Measurements from ENCODE around the gene EPO.
"Not testable (repeated sequence)": the region's sequence is repeated elsewhere in the genome, so short reads cannot be mapped to it uniquely, and the experiment has no call there.

The EPO gene

GRCh38 chr7:100683659-100684533, 36.4 kb upstream of the EPO start:
- no peak for DNase-seq

- DNase-seq: no peak
Observed at GRCh38 chr7:100684534-100685042, 35.7 kb upstream of the EPO start.

DNA sequence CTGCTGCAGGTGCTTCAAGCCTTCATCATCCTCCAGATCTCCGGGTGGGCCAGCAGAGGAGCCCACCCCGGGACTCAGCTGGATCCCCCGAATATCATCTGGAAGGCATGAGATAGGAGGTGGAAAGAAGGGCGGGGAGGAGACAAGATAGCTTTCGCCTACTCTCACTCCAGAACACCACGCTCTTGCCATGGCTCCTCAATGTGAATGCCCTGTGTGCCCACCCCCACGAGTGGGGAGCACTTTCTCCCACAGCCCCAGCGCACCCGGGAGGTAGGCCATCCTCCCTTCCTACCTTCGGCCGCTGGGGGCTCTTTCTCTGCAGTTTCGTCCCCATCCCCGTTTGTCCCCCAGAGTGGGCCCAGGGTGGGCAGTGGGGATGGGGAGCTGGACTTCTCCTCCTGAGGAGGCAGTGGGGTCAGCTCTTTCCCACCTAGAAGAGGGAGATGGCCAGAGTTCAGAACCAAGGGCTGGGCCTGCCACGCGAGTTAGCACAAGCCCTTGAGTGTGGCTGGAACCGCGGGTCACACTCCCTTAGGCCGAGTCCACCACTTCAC, 35.1 kb upstream of the EPO start:
- no peak for DNase-seq

DNA sequence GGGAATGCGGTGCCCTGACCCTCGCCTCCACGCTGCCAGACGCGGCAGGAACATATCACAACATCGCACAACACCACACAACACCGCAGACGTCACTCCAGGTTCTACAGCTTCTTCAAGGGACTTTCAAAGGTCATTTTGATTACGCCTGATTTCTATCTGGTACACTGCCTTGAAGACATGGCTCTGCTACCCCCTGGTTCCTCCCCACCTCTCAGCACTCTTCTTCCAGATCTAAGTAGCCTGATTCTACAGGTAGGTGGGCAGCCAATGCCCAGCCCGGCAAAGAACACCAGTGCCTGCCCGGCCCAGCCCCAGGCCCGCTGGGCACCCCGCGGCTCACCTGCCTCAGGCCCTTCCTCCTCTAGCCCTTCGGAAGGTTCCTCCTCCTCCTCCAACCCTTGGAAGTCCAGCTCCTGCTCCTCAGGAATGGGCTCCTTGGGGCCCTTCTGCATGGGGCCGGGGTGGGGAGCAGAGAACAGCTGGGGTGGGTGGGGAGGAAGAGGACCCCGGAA, 34.6 kb upstream of the EPO start:
- no peak for DNase-seq

DNA sequence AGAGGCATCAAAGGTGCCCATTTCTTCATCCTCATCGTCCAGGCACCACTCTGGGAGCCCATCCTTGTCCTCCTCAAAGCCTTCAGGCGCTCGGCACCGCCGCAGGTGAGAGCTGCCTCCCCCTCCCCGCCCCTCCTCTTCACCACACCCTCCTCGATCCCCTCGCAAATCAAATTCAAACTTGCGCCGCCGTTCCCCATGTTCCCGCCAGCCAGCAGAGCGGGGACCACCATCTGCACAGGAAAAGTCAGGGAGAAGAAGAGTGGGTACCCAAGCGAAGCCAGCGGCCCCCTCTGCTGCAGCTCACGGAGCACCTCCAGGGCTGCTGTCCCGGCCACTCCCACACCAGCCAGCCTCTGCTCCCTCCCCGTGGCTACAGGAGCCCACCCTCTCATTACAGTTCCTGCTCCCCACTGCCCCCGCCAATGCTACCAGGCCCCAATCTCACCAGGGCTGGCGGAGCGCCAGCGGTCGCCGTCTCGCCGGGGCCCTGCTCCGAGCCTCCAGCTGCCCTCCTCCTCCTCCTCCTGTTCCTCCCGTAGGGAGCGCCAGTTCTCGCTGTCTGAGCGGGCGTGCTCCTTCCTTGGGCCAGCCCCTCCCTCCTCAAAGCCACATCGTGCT, 34.0 kb upstream of the EPO start:
- no peak for DNase-seq

DNA sequence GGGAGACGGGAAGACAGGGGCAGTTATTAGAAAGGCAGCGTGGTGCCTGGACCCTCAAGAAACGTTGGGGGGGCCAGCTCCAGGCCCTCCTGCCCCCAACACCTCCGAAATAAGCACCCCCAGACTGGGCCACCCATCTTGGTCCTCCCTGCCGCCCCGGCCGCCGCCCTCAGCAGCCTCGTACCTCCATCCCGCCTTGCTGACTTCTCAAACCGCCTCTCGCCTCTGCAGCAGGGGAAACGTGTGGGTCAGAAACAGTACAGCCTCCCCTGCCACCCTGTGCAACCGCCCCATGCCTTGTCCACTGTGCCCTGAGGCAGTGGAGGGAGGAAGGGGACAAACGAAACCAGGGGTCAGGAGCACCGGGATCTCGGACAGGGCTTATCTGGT, 33.5 kb upstream of the EPO start:
- DNase-seq: no peak

GRCh38 chr7:100687261-100687660, 33.0 kb upstream of the EPO start:
- DNase-seq: no peak

DNA sequence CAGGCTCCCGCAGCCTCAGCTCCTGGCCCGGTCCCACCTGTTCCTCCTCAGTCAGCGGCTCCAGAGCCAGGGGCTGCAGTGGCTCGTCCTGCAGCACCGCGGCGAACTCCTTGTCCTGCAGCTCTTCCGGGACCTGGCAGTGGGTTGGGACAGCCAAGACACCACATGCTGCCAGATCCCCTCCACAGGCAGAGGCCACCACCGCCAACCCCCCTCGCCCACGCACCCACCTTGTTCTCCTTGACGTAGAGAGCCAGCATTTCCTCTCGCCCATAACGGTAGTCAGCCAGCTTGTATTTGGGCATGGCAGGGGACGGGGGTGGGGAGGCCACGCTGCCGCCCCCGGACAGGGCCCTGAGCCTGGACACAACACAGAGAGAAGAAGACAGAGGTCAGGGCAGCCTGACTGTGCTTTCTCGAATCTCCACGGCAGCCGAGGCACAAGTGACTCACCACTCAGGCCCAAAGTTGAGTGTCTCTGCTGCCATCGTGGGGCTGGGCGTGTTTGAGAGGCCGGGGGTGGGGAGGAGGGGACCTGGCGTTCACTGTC, 32.4 kb upstream of the EPO start:
- no peak for DNase-seq

GRCh38 chr7:100688326-100688860, 31.9 kb upstream of the EPO start:
- DNase-seq: no peak

- no peak for DNase-seq
Observed at GRCh38 chr7:100689230-100690135, 30.8 kb upstream of the EPO start.

- no peak for DNase-seq
Observed at GRCh38 chr7:100691676-100692577, 28.3 kb upstream of the EPO start.

DNA sequence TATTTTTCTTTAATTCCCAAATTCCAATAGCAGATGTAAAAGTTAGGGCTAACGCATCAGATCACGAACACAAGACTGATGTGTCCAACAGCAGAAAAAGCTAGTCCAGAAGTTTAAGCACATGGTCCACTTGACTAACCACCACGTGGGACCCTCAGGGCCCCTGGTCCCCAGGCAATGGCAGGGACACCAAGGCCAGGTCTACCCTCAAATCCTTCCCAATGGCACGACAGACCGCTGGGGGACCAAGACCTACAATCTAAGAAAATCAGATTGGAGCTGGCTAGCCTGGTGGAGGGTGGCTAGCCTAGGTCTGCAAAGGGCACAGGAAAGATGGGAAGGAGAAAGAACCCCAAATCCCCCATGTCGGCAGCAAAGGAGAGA, 27.7 kb upstream of the EPO start:
- DNase-seq: no peak

DNA sequence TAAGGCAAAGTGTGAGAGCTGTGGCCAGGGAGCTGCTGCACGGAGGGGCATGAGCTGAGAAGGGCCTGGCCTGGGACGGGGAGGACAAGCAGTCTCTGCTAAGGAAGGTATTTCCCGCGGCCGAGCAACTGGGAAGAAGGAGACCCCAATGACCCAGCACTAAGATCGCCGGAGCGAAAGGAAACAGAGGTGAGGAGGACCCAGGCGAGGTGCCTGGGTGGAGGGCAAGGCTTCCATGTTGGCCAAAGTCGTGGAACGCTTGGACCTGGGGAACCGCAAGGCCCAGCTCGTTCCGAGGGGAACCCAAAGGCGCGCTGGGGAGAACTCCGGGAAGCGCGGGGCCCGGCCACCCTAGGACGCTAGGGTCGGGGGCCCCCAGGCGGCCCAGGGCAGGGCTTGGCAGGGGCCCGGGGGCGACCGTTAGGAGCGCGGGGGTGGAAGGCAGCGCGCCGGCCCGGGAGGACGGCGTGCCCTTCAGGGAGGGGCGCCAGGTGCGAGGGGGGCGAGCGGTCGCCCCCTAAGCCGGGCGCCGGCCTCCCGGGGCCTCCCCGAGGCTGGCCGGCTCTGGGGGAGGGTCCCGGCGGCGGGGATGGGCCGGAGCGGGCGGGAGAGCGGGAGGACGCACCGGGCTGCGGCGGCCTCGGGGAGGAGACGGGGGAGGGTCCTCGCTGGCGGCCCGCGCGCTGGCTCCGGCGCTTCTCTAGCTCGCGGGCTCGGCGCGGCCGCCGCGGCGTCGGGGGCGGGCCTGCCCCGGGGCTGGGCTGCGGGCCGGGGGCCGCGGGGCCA, 26.8 kb upstream of the EPO start:
- no peak for DNase-seq

GRCh38 chr7:100694098-100694745, 26.0 kb upstream of the EPO start, which contains the start of gene GIGYF1:
Gene GIGYF1 (minus strand): TSS chr7:100694250. CDS start chr7:100688238, 6,012 bp downstream.
- no peak for DNase-seq

DNA sequence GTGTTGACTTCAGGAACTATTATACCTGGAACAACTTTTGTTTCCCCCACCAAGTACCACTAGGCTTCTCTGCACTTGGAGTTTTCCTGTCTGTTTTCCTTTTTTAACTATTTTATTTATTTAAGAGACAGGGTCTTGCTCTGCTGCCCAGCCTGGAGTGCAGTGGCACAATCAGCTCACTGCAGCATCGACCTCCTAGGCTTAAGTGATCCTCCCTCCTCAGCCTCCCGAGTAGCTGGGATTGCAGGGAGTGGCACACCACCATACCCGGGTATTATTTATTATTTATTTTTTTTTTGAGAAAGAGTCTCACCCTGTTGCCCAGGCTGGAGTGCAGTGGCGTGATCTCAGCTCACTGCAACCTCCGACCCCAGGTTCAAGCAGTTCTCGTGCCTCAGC, 24.1 kb upstream of the EPO start:
- no peak for DNase-seq

- no peak for DNase-seq
Observed at GRCh38 chr7:100699018-100699417, 21.2 kb upstream of the EPO start.

GRCh38 chr7:100701089-100701488, 19.2 kb upstream of the EPO start:
- not testable (repeated sequence) for DNase-seq

DNA sequence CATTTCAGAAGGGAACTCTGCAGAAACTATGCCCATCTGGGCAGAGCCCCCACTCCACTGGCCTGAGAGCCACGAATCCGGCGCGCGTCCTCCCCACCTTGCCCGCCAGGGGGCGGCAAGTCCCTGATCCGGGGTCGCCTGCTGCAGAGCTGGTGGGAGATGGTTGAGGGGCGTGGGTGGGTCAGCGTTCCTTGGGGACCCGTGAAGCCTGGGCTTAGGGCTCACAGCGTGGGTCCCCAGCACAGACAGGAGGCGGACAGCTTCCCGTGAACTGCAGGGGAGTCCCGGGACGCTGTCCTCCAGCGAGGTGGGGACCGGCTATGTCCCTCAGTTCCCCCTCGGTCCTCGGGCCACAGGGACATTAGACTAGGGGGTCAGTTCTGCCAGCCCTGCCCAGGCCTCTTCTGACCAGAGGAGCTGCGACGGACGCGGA, 14.9 kb upstream of the EPO start:
- DNase-seq: peak; percentile 40
